ENCODE data around the gene SLC2A11. TPM values are rescaled to one million over a fixed set of nuclear protein-coding genes. Genes with fewer than 3 reads are reported as not detected.
"Not testable (repeated sequence)": the region's sequence is repeated elsewhere in the genome, so short reads cannot be mapped to it uniquely, and the experiment has no call there.

Gene SLC2A11
- total RNA-seq, 2 experiments from 2014 or later, result 5.2 to 5.9 TPM

DNA sequence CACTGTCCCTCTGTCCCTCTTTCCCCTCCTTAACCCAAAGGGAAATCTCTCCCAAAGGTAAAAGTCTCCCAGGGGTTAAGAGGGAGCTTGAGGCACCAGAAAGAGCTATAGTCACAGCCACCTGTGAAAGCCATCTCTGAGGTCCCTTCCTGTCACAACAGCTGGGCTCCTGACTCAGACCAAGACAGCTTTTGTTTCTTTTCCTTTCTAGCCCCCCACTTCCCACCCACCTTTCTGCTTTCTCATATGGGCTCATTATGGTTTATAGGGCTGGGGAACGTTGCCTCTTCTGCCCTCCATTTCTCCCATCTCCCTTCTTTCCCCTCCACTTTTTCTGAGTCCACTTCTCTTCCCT lies 55.6 kb downstream of the SLC2A11 start:
- peak overlapping the region; percentile 99 for H3K27ac Mint-ChIP-seq
- H3K36me3 Mint-ChIP-seq, result peaks cover 19% of the 10 kb centered on the region
- H3K27me3 Mint-ChIP-seq, result no peaks in the 10 kb centered on the region
- peak; percentile 42 for DNase-seq
- peak overlapping the region; percentile 98 for H3K4me3 Mint-ChIP-seq
- H3K9me3 Mint-ChIP-seq, result no peaks in the 10 kb centered on the region
- peaks cover 30% of the 10 kb centered on the region for H3K4me1 Mint-ChIP-seq

DNA sequence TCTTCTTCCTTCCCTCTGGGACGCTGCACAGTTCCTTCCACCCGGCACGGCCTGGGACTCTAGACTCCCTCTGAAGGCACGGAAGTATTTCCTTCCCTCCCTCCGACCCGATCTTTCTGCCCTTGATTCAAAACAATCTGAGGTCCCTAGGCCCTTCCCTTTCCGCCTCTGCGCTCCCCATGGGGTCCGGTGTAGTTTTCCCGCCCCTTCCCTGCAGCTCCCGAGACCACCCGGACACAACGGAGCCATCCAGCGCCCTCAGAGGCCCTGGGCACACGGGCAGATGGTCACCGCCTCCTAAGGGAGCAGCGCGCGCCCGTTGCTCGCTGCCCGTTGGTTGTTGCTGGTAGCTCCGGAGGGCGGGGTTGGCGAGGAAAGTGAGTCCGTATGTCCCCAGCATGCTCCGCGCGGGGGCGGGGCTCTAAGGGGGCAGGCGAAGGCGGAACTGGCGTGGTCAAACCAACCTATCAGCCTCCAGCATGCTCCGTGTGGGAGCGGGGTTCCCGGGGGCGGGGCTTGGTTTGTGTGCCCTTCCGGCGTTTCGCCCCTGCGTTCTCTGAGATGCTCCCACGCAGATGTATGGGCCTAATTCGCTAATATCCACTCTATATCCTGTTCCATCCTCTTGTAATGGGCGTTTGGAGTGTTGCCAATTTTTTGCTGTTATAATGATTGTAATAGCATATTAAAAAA lies 56.1 kb downstream of the SLC2A11 start:
- Mint-ChIP-seq H3K36me3 (peaks cover 19% of the 10 kb centered on the region), H3K4me3 (peak overlapping the region; percentile 98), H3K9me3 (no peaks in the 10 kb centered on the region), H3K27ac (peak overlapping the region; percentile 99), H3K27me3 (no peaks in the 10 kb centered on the region), H3K4me1 (peaks cover 30% of the 10 kb centered on the region)
- DNase-seq, result peak; percentile 100

DNA sequence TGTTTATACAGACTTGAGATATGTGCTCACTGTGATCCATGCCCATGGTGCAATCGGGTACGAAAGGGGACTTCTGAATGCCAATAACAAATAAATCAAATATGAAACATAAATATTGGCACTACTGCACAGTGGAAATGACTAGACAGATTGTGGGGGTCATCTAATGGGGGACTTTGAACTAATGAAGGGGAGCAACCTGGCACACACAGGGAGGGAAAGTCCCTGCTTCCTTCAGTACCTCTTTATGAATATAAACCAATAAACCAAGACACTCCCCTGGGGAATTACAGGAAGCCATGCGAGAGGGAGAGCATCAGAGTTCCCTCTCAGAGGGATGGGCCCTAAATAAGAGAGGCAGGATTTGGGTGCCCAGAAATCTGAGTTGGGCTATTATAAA lies 57.6 kb downstream of the SLC2A11 start:
- Mint-ChIP-seq H3K4me3 (no peak overlapping the region), H3K9me3 (no peaks in the 10 kb centered on the region), H3K36me3 (peaks cover 21% of the 10 kb centered on the region), H3K4me1 (peaks cover 30% of the 10 kb centered on the region), H3K27me3 (no peaks in the 10 kb centered on the region), H3K27ac (peak overlapping the region; percentile 63)
- DNase-seq, result no peak

DNA sequence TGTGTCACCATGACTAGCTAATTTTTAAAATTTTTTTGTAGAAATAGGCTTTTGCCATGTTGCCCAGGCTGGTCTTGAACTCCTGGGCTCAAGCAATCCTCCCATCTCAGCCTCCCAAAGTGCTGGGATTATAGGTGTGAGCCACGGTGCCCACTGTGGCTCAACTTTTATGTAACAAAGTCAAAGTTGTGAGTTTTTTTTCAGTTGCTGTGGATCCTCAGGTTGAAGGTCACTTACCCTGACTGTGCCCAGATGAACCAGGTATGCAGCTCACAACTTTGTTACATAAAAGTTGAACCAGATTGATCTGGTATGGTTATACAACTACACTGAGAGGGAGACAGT lies 62.6 kb downstream of the SLC2A11 start:
- peaks cover 38% of the 10 kb centered on the region for H3K36me3 Mint-ChIP-seq
- not testable (repeated sequence) for H3K4me3 Mint-ChIP-seq, H3K9me3 Mint-ChIP-seq, DNase-seq, H3K27ac Mint-ChIP-seq, H3K27me3 Mint-ChIP-seq
- H3K4me1 Mint-ChIP-seq, result peaks cover 16% of the 10 kb centered on the region

DNA sequence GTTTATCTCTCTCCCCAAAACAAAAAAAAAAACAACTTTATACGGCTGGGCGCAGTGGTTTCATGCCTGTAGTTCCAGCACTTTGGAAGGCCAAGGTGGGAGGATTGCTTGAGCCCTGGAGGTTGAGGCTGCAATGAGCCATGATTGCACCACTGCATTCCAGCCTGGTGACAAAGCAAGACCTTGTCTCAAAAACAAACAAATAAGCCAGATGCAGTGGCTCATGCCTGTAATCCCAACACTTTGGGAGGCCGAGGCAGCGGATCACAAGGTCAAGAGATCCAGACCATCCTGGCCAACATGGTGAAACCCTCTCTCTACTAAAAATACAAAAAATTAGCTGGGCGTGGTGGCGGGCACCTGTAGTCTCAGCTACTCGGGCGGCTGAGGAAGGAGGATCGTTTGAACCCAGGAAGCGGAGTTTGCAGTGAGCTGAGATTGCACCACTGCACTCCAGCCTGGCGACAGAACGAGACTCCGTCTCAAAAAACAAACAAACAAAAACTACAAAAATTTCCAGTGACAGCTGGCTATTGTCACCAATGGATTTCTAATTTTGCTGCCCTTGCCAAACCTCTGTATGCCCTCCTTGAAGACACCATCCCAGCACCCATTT lies 64.0 kb downstream of the SLC2A11 start:
- not testable (repeated sequence) for H3K4me1 Mint-ChIP-seq

DNA sequence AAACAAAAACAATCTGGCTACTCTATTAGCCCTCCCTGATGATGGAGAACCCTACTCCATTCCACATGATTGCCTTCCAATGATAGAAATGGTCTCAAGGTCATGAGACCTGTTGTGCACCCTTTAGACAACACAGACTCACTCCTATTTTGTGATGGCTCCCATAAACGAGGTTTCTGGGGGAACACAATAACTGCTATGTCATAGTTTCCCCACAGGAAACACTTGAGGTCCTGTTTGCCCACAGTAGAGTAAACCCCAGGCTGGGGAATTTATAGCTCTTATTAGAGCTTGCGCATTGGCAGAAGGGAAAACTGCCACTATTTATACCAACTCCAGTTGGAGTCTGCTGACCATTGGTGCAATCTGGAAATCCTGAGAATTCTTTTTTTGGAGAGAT lies 65.2 kb downstream of the SLC2A11 start:
- DNase-seq, result no peak
- peaks cover 55% of the 10 kb centered on the region for H3K36me3 Mint-ChIP-seq

More for the DNA sequence above, 64.0 kb downstream of the SLC2A11 start:
- H3K27ac Mint-ChIP-seq, H3K4me3 Mint-ChIP-seq, DNase-seq, H3K9me3 Mint-ChIP-seq, H3K27me3 Mint-ChIP-seq: not testable (repeated sequence)
- peaks cover 50% of the 10 kb centered on the region for H3K36me3 Mint-ChIP-seq

DNA sequence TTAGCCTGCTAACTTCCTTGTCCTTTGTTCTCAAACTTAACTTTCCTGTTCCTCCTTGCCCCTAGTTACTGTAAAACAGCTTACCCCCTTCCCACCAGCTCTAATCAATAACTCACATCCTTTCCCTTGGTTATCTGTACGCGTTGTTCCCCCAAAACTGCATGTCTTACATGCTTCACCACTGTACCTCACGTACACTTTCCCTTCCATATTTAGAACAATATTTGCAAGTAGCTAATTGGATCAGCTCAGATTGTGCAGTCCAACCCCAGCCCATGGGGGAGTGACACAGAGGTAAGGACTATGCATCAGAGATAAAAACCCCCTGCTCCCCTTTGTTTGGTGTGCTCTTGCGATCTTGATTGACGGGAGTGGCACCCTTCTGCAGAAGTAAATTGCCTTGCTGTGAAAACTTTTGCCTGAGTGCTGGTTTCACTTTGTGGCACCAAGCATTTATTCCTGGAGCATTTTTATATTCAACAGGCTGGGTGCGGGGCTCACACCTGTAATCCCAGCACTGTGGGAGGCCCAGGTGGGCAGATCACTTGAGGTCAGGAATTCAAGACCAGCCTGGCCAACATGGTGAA lies 67.4 kb downstream of the SLC2A11 start:
- H3K4me1 Mint-ChIP-seq, result peaks cover 14% of the 10 kb centered on the region
- DNase-seq, result no peak
- peaks cover 60% of the 10 kb centered on the region for H3K36me3 Mint-ChIP-seq

More for the DNA sequence above, 65.2 kb downstream of the SLC2A11 start:
- Mint-ChIP-seq H3K27me3 (no peaks in the 10 kb centered on the region), H3K4me3 (no peak overlapping the region), H3K4me1 (peaks cover 10% of the 10 kb centered on the region), H3K9me3 (peaks cover 6% of the 10 kb centered on the region), H3K27ac (no peak overlapping the region)

DNA sequence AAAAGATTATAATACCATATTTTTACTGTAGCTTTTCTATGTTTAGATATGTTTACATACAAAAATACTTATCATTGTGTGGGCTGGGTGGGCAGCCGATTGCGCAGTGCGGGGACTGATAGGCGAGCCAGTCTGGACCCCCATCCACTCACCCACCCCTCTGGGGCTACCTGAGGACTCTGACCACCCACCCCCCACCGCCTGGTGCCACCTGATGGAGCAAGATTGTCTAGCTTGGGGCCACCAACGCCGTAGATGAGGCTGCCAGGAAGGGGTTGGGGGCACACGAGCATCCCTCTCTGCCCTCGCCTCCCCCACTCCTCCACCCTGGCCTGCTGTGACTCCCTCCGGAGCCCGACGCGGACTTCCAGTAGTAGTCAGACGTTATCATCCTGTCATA lies 68.9 kb downstream of the SLC2A11 start:
- H3K36me3 Mint-ChIP-seq, result peaks cover 63% of the 10 kb centered on the region
- peaks cover 14% of the 10 kb centered on the region for H3K4me1 Mint-ChIP-seq
- no peaks in the 10 kb centered on the region for H3K27me3 Mint-ChIP-seq
- DNase-seq, result no peak
- no peak overlapping the region for H3K27ac Mint-ChIP-seq
- H3K4me3 Mint-ChIP-seq, result no peak overlapping the region
- peaks cover 12% of the 10 kb centered on the region for H3K9me3 Mint-ChIP-seq

More for the DNA sequence above, 67.4 kb downstream of the SLC2A11 start:
- H3K9me3 Mint-ChIP-seq, result peaks cover 6% of the 10 kb centered on the region
- no peak overlapping the region for H3K27ac Mint-ChIP-seq
- no peaks in the 10 kb centered on the region for H3K27me3 Mint-ChIP-seq
- H3K4me3 Mint-ChIP-seq, result no peak overlapping the region

Other genes starting within 250 kb of the SLC2A11 start
- gene DRICH1, start 225.6 kb upstream of the SLC2A11 start, total RNA-seq, result not detected
- 10 to 100 TPM; 17.1 to 17.4 TPM for gene RGL4, start 166.9 kb upstream of the SLC2A11 start, total RNA-seq
- 1 to 10 TPM; 1.9 to 2.4 TPM for gene ZNF70, start 106.8 kb upstream of the SLC2A11 start, total RNA-seq
- gene VPREB3, start 103.5 kb upstream of the SLC2A11 start, total RNA-seq, result under 1 TPM in 1 of 2 experiments, not detected in 1; 0.48 TPM
- under 1 TPM; 0.33 to 0.74 TPM for gene C22orf15, start 94.9 kb upstream of the SLC2A11 start, total RNA-seq
- gene CHCHD10, start 89.9 kb upstream of the SLC2A11 start, total RNA-seq, result 100 to 1,000 TPM; 224 to 241 TPM
- under 1 TPM; 0.44 to 0.64 TPM for gene MMP11, start 85.0 kb upstream of the SLC2A11 start, total RNA-seq
- 10 to 100 TPM; 94.3 to 94.5 TPM for gene SMARCB1, start 70.9 kb upstream of the SLC2A11 start, total RNA-seq
- 1 to 10 TPM; 4.0 to 5.9 TPM for gene DERL3, start 18.9 kb upstream of the SLC2A11 start, total RNA-seq
- gene MIF, start 36.5 kb downstream of the SLC2A11 start, total RNA-seq, result 1,000 to 10,000 TPM; 1,236 to 1,275 TPM
- not detected for gene GSTT2B, start 103.3 kb downstream of the SLC2A11 start, total RNA-seq
- gene DDTL, start 109.0 kb downstream of the SLC2A11 start, total RNA-seq, result not detected
- 100 to 1,000 TPM; 103 to 108 TPM for gene DDT, start 116.6 kb downstream of the SLC2A11 start, total RNA-seq
- gene GSTT2, start 122.3 kb downstream of the SLC2A11 start, total RNA-seq, result not detected
- gene GSTT4, start 147.6 kb downstream of the SLC2A11 start, total RNA-seq, result not detected
- 10 to 100 TPM; 71.0 to 75.8 TPM for gene CABIN1, start 153.4 kb downstream of the SLC2A11 start, total RNA-seq